GM19240 (cell line): ENCODE measurements around the gene WNT7B.

Experiments
- DNase-seq: peaks from one replicate; pipeline ENCODE4 v3.0.0; 2011; ENCODE audit warnings: low spot score; ENCODE audit not compliant: insufficient read length

Gene WNT7B

GRCh38 chr22:45959719-45960476 is 17.1 kb downstream of the WNT7B start:
- no peak for DNase-seq

- no peak for DNase-seq
These were observed 18.0 kb downstream of the WNT7B start for GRCh38 chr22:45958971-45959370.

GRCh38 chr22:45957826-45958225 is 19.1 kb downstream of the WNT7B start:
- DNase-seq: no peak

GRCh38 chr22:45953178-45953577 is 23.8 kb downstream of the WNT7B start:
- no peak for DNase-seq

- no peak for DNase-seq
These were observed 24.4 kb downstream of the WNT7B start for GRCh38 chr22:45952553-45952952.

- DNase-seq: no peak
These were observed 24.8 kb downstream of the WNT7B start for GRCh38 chr22:45952151-45952550.

GRCh38 chr22:45949891-45950290 is 27.1 kb downstream of the WNT7B start:
- DNase-seq: no peak

- DNase-seq: no peak
These were observed 27.6 kb downstream of the WNT7B start for GRCh38 chr22:45949258-45949870.

GRCh38 chr22:45948081-45948648 is 28.8 kb downstream of the WNT7B start:
- no peak for DNase-seq

- DNase-seq: no peak
These were observed 30.0 kb downstream of the WNT7B start for GRCh38 chr22:45946805-45947600.

GRCh38 chr22:45945621-45946106 is 31.3 kb downstream of the WNT7B start:
- DNase-seq: no peak

GRCh38 chr22:45942787-45943493 is 34.0 kb downstream of the WNT7B start:
- no peak for DNase-seq

GRCh38 chr22:45942344-45942743 is 34.6 kb downstream of the WNT7B start:
- DNase-seq: no peak

- no peak for DNase-seq
These were observed 38.0 kb downstream of the WNT7B start for GRCh38 chr22:45938913-45939312.

- DNase-seq: no peak
These were observed 39.0 kb downstream of the WNT7B start for GRCh38 chr22:45937960-45938359.

GRCh38 chr22:45935573-45935972 is 41.4 kb downstream of the WNT7B start:
- no peak for DNase-seq

- DNase-seq: no peak
These were observed 42.2 kb downstream of the WNT7B start for GRCh38 chr22:45934659-45935341.

GRCh38 chr22:45934168-45934564 is 42.8 kb downstream of the WNT7B start:
- no peak for DNase-seq

GRCh38 chr22:45933506-45934167 is 43.3 kb downstream of the WNT7B start:
- DNase-seq: no peak

GRCh38 chr22:45932071-45932470 is 44.9 kb downstream of the WNT7B start:
- DNase-seq: no peak
